ENCODE data around the gene TSR1.

GRCh38 chr17:2378905-2379304, 42.6 kb upstream of the TSR1 start:
- TF ChIP-seq EZH2 (IDR thresholded peaks at IDR 0.05; ENCODE audit: insufficient read depth, poor library complexity, severe bottlenecking) (no peak), EZH2phosphoT487 (IDR thresholded peaks at IDR 0.05; ENCODE audit: insufficient read depth, low read depth) (no peak)

Measured in GM23248 (cell line).